HEK293T (cell line): ENCODE measurements around the gene KCNH3.

ENCODE experiments used
- BHLHE40 ChIP-seq: fragments of 450-650 bp; IDR thresholded peaks from 2 replicates; pipeline ENCODE4 v1.6.1; 2016; ENCODE audit warnings: mild to moderate bottlenecking, moderate library complexity, borderline replicate concordance
- ELF4 ChIP-seq: fragments of 450-650 bp; IDR thresholded peaks from 2 replicates; pipeline ENCODE4 v1.6.1; 2017; ENCODE audit warnings: antibody characterized with exemption
- FOXA1 ChIP-seq: fragments of 450-650 bp; IDR thresholded peaks from 2 replicates; pipeline ENCODE4 v1.6.1; 2016; ENCODE audit warnings: mild to moderate bottlenecking
- FOXK2 ChIP-seq: fragments of 450-650 bp; IDR thresholded peaks from 2 replicates; pipeline ENCODE4 v1.6.1; 2016; ENCODE audit warnings: mild to moderate bottlenecking
- FOXM1 ChIP-seq: fragments of 450-650 bp; IDR thresholded peaks from 2 replicates; pipeline ENCODE4 v1.6.1; 2017; ENCODE audit warnings: mild to moderate bottlenecking, borderline replicate concordance
- LEF1 ChIP-seq: fragments of 450-650 bp; IDR thresholded peaks from 2 replicates; pipeline ENCODE4 v1.6.1; 2017; ENCODE audit warnings: mild to moderate bottlenecking, borderline replicate concordance
- SUZ12 ChIP-seq: fragments of 450-650 bp; IDR thresholded peaks from 2 replicates; pipeline ENCODE4 v1.6.1; 2016; ENCODE audit warnings: mild to moderate bottlenecking
- TF ChIP-seq, protein P1 (sequence below): fragments of 450-650 bp; IDR thresholded peaks from 2 replicates; pipeline ENCODE4 v1.6.1; 2016

DNA sequence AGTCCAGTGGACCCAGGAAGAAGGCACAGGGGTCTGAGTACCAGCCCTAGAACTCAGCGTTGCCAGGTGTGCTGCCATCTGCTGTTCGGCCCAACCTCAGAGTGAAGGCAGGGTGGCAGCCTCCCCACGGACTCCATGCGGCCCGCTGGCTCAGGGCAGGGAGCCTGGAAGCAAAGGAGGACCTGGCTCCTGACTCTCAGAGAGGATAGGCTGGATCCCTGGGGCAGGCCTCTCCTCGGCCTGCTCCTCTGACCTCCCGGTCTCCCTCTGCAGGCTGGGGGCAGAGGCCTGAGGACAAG is 19.0 kb downstream of the KCNH3 start:
- TF ChIP-seq FOXM1 (no peak), SUZ12 (no peak), FOXA1 (no peak), BHLHE40 (no peak), FOXK2 (no peak), LEF1 (no peak), ELF4 (no peak)
- TF ChIP-seq, protein P1, sequence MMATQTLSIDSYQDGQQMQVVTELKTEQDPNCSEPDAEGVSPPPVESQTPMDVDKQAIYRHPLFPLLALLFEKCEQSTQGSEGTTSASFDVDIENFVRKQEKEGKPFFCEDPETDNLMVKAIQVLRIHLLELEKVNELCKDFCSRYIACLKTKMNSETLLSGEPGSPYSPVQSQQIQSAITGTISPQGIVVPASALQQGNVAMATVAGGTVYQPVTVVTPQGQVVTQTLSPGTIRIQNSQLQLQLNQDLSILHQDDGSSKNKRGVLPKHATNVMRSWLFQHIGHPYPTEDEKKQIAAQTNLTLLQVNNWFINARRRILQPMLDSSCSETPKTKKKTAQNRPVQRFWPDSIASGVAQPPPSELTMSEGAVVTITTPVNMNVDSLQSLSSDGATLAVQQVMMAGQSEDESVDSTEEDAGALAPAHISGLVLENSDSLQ = no peak
